H9 (cell line): Measurements from ENCODE around the gene HMGCS2. TPM values are rescaled to one million over a fixed set of nuclear protein-coding genes. Genes with fewer than 3 reads are reported as not detected.

Source experiments
- DNase-seq: peaks from one replicate; pipeline ENCODE4 v3.0.0-alpha.2; 2017
- H2AFZ ChIP-seq: one replicate; pipeline ENCODE4 v1.6.1; 2013; ENCODE audit warnings: mild to moderate bottlenecking, low read length, control low read depth, moderate library complexity
- H2AK5ac ChIP-seq: 2 replicates; pipeline ENCODE4 v1.6.1; 2013; ENCODE audit warnings: low read length, control low read depth, mixed read lengths; ENCODE audit not compliant: insufficient read length
- H2BK120ac ChIP-seq: one replicate; pipeline ENCODE4 v1.6.1; 2013; ENCODE audit warnings: low read depth, mild to moderate bottlenecking, low read length, control low read depth, inconsistent platforms; ENCODE audit not compliant: poor library complexity, severe bottlenecking
- H2BK12ac ChIP-seq: 2 replicates; pipeline ENCODE4 v1.6.1; 2013; ENCODE audit warnings: low read length, control low read depth, mixed read lengths, low read depth; ENCODE audit not compliant: insufficient read length
- H2BK15ac ChIP-seq: 2 replicates; pipeline ENCODE4 v1.6.1; 2013; ENCODE audit warnings: low read depth, low read length, control low read depth
- H2BK20ac ChIP-seq: one replicate; pipeline ENCODE4 v1.6.1; 2013; ENCODE audit warnings: low read depth, mild to moderate bottlenecking, low read length, control low read depth, inconsistent platforms; ENCODE audit not compliant: poor library complexity, severe bottlenecking
- H2BK5ac ChIP-seq: 2 replicates; pipeline ENCODE4 v1.6.1; 2013; ENCODE audit warnings: low read length, control low read depth, mixed read lengths; ENCODE audit not compliant: insufficient read length
- H3K14ac ChIP-seq: 2 replicates; pipeline ENCODE4 v1.6.1; 2013; ENCODE audit warnings: low read length, control low read depth; ENCODE audit not compliant: insufficient read depth
- H3K18ac ChIP-seq: 2 replicates; pipeline ENCODE4 v1.6.1; 2013; ENCODE audit warnings: low read depth, mild to moderate bottlenecking, mixed read lengths, low read length, control low read depth; ENCODE audit not compliant: insufficient read length
- H3K23ac ChIP-seq: 2 replicates; pipeline ENCODE4 v1.6.1; 2013; ENCODE audit warnings: low read length, control low read depth, mixed read lengths, low read depth; ENCODE audit not compliant: insufficient read length
- H3K23me2 ChIP-seq: 2 replicates; pipeline ENCODE4 v1.6.1; 2013; ENCODE audit warnings: low read depth, mild to moderate bottlenecking, mixed read lengths, low read length, control low read depth; ENCODE audit not compliant: insufficient read length, poor library complexity, severe bottlenecking
- H3K27ac ChIP-seq: 2 replicates; pipeline ENCODE4 v1.5.1; 2013; ENCODE audit warnings: low read length, control low read depth, mixed read lengths, low read depth; ENCODE audit not compliant: insufficient read length
- H3K27me3 ChIP-seq: 2 replicates; pipeline ENCODE4 v1.6.1; 2013; ENCODE audit warnings: low read length, control low read depth, inconsistent platforms; ENCODE audit not compliant: insufficient read depth
- H3K4ac ChIP-seq: 2 replicates; pipeline ENCODE4 v1.6.1; 2013; ENCODE audit warnings: low read depth, mild to moderate bottlenecking, control low read depth, inconsistent platforms, low read length, moderate library complexity
- H3K4me1 ChIP-seq: 2 replicates; pipeline ENCODE4 v1.6.1; 2013; ENCODE audit warnings: low read length, control low read depth, inconsistent platforms; ENCODE audit not compliant: insufficient read depth
- H3K4me2 ChIP-seq: 2 replicates; pipeline ENCODE4 v1.6.1; 2013; ENCODE audit warnings: low read length, control low read depth, mixed read lengths; ENCODE audit not compliant: insufficient read length, insufficient read depth
- H3K56ac ChIP-seq: 2 replicates; pipeline ENCODE4 v1.6.1; 2013; ENCODE audit warnings: low read depth, mild to moderate bottlenecking, mixed read lengths, low read length, control low read depth; ENCODE audit not compliant: insufficient read length
- H3K79me1 ChIP-seq: 2 replicates; pipeline ENCODE4 v1.6.1; 2013; ENCODE audit warnings: low read depth, mild to moderate bottlenecking, moderate library complexity, low read length, control low read depth, inconsistent platforms; ENCODE audit not compliant: insufficient read depth, poor library complexity, severe bottlenecking
- H3K79me2 ChIP-seq: 2 replicates; pipeline ENCODE4 v1.6.1; 2013; ENCODE audit warnings: low read length, control low read depth, inconsistent platforms; ENCODE audit not compliant: insufficient read depth
- H3K9ac ChIP-seq: 2 replicates; pipeline ENCODE4 v1.6.1; 2013; ENCODE audit warnings: low read length, control low read depth, mixed read lengths; ENCODE audit not compliant: insufficient read length; ENCODE audit errors: extremely low read depth
- H3K9me3 ChIP-seq: one replicate; pipeline ENCODE4 v1.6.1; 2013; ENCODE audit warnings: low read depth, low read length, inconsistent platforms; ENCODE audit not compliant: control insufficient read depth
- H3T11ph ChIP-seq: one replicate; pipeline ENCODE4 v1.6.1; 2013; ENCODE audit warnings: mild to moderate bottlenecking, low read length, control low read depth, inconsistent platforms
- H4K20me1 ChIP-seq: one replicate; pipeline ENCODE4 v1.6.1; 2013; ENCODE audit not compliant: control insufficient read depth, insufficient read length, insufficient read depth
- H4K5ac ChIP-seq: 2 replicates; pipeline ENCODE4 v1.6.1; 2013; ENCODE audit warnings: low read depth, mild to moderate bottlenecking, mixed read lengths, low read length, control low read depth; ENCODE audit not compliant: insufficient read length
- H4K8ac ChIP-seq: replicated peaks from 2 replicates; pipeline ENCODE4 v1.6.1; 2013; ENCODE audit warnings: low read length, control low read depth, mixed read lengths, low read depth; ENCODE audit not compliant: insufficient read length
- H4K91ac ChIP-seq: 2 replicates; pipeline ENCODE4 v1.6.1; 2013; ENCODE audit warnings: low read depth, mild to moderate bottlenecking, moderate library complexity, mixed read lengths, low read length, control low read depth; ENCODE audit not compliant: insufficient read length
- H3K27ac Mint-ChIP-seq, 3 experiments: 2 replicates in 2 of 3; 3 replicates in 1 of 3; pipeline ENCODE4 v1.8.0; 2020 to 2021; ENCODE audit warnings: mixed read lengths in 3 of 3, mild to moderate bottlenecking in 1 of 3, moderate library complexity in 1 of 3
- H3K27me3 Mint-ChIP-seq: 2 replicates; pipeline ENCODE4 v1.8.0; 2021; ENCODE audit warnings: low read depth, mild to moderate bottlenecking, moderate library complexity, mixed read lengths
- H3K36me3 Mint-ChIP-seq, 3 experiments: 2 replicates in 2 of 3; 3 replicates in 1 of 3; pipeline ENCODE4 v1.8.0; 2020 to 2021; ENCODE audit warnings: low read depth in 3 of 3, mixed read lengths in 3 of 3; ENCODE audit not compliant: insufficient read depth in 1 of 3
- H3K4me1 Mint-ChIP-seq, 2 experiments: 2 replicates each; pipeline ENCODE4 v1.8.0; 2020; ENCODE audit warnings: mixed read lengths in 2 of 2
- H3K4me3 Mint-ChIP-seq, 2 experiments: 2 replicates in 1 of 2; 3 replicates in 1 of 2; pipeline ENCODE4 v1.8.0; 2020 to 2021; ENCODE audit warnings: mild to moderate bottlenecking in 2 of 2, mixed read lengths in 2 of 2, moderate library complexity in 1 of 2
- H3K9me3 Mint-ChIP-seq, 2 experiments: 2 replicates in 1 of 2; 3 replicates in 1 of 2; pipeline ENCODE4 v1.8.0; 2020; ENCODE audit warnings: mild to moderate bottlenecking in 2 of 2, mixed read lengths in 2 of 2, moderate library complexity in 1 of 2
- WGBS: extraction: QIAGEN DNeasy Blood & Tissue Kit; methylation state at CpG from one replicate; pipeline ENCODE4 v1.1.7; 2013; ENCODE audit warnings: missing lambda C conversion rate, low lambda C conversion rate, mixed read lengths; ENCODE audit not compliant: insufficient read length; ENCODE audit errors: extremely low coverage; 5-methylcytosine and 5-hydroxymethylcytosine counted together
- total RNA-seq: library from RNA; stranded (reverse); gene quantifications from 2 replicates; pipeline ENCODE4 v1.2.1, GENCODE V29; 2021
- TF ChIP-seq, protein P1 (sequence below): fragments of 200-600 bp; sonication (generic); conservative IDR thresholded peaks from 3 replicates; pipeline ENCODE4 v1.8.0; 2021; ENCODE audit warnings: antibody characterized with exemption, mild to moderate bottlenecking

Gene HMGCS2
- total RNA-seq, 1 experiment from 2014 or later, result not detected

- H3K27me3 Mint-ChIP-seq, result peaks cover 5% of the 10 kb centered on the region
- WGBS, result no CpG with 5 or more reads among the region's 3 CpGs
Observed at GRCh38 chr1:119747451-119747850, 21.3 kb downstream of the HMGCS2 start.

More at GRCh38 chr1:119747451-119747850, 21.3 kb downstream of the HMGCS2 start:
- Histone ChIP-seq H3K79me1 (no peaks in the 10 kb centered on the region), H3K27me3 (no peaks in the 10 kb centered on the region; the same call in 1 of the 2 replicates), H2AK5ac (no peak overlapping the region), H3T11ph (no peak overlapping the region), H3K79me2 (no peaks in the 10 kb centered on the region), H3K27ac (no peak overlapping the region), H2BK5ac (no peak overlapping the region), H3K56ac (no peak overlapping the region), H2BK120ac (no peak overlapping the region), H3K9me3 (no peaks in the 10 kb centered on the region), H3K23me2 (no peaks in the 10 kb centered on the region), H3K4me1 (peaks cover 4% of the 10 kb centered on the region; the same call in 1 of the 2 replicates), H4K5ac (no peak overlapping the region), H3K14ac (no peak overlapping the region), H3K4me2 (no peak overlapping the region), H4K91ac (no peak overlapping the region), H2BK15ac (no peak overlapping the region), H3K18ac (no peak overlapping the region), H3K23ac (no peak overlapping the region), H2BK20ac (no peak overlapping the region), H3K4ac (no peak overlapping the region), H2BK12ac (no peak overlapping the region), H4K8ac (no peak overlapping the region), H3K9ac (no peak overlapping the region), H4K20me1 (no peaks in the 10 kb centered on the region), H2AFZ (no peak overlapping the region)
- Mint-ChIP-seq H3K9me3 (no peaks in the 10 kb centered on the region; a peak in 1 of 5 replicates), H3K27ac (peak overlapping the region in 1 of 3 experiments; percentile 64; a peak in 2 of 7 replicates), H3K4me3 (no peak overlapping the region), H3K4me1 (peaks cover 22 to 33% of the 10 kb centered on the region in 2 experiments), H3K36me3 (peaks cover 9 to 19% (median 15%) of the 10 kb centered on the region in 3 experiments; a peak in 6 of 7 replicates)
- TF ChIP-seq, protein P1, sequence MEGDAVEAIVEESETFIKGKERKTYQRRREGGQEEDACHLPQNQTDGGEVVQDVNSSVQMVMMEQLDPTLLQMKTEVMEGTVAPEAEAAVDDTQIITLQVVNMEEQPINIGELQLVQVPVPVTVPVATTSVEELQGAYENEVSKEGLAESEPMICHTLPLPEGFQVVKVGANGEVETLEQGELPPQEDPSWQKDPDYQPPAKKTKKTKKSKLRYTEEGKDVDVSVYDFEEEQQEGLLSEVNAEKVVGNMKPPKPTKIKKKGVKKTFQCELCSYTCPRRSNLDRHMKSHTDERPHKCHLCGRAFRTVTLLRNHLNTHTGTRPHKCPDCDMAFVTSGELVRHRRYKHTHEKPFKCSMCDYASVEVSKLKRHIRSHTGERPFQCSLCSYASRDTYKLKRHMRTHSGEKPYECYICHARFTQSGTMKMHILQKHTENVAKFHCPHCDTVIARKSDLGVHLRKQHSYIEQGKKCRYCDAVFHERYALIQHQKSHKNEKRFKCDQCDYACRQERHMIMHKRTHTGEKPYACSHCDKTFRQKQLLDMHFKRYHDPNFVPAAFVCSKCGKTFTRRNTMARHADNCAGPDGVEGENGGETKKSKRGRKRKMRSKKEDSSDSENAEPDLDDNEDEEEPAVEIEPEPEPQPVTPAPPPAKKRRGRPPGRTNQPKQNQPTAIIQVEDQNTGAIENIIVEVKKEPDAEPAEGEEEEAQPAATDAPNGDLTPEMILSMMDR, result no peak
- no peak for DNase-seq
